ENCODE data around the gene SERPINE3.

Gene SERPINE3

DNA sequence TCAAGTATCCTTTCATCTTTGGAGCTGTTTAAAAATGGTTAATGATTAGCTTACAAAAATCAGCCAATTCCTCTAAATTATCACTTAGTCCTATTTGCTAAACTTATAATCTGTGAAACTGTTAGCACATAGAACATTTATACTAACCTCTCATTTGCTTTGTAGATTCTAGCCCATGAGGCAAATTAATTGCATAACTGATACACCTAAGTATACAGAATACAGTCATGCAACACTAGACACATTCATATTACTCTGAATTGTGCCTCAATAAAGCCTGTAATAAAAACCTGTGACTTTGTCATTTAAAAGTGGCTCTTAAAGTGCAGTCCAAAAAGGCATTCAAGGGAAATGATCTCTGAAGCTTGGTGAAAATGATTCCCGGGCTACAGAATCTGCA is 21.0 kb downstream of the SERPINE3 start:
- Histone ChIP-seq H3K27me3 (no peaks in the 10 kb centered on the region), H3K4me1 (no peaks in the 10 kb centered on the region), H3K27ac (no peak overlapping the region), H3K36me3 (peaks cover 19 to 38% (median 21%) of the 10 kb centered on the region in 3 donors), H3K9me3 (no peaks in the 10 kb centered on the region), H3K4me3 (no peak overlapping the region)
- TF ChIP-seq, protein P1, sequence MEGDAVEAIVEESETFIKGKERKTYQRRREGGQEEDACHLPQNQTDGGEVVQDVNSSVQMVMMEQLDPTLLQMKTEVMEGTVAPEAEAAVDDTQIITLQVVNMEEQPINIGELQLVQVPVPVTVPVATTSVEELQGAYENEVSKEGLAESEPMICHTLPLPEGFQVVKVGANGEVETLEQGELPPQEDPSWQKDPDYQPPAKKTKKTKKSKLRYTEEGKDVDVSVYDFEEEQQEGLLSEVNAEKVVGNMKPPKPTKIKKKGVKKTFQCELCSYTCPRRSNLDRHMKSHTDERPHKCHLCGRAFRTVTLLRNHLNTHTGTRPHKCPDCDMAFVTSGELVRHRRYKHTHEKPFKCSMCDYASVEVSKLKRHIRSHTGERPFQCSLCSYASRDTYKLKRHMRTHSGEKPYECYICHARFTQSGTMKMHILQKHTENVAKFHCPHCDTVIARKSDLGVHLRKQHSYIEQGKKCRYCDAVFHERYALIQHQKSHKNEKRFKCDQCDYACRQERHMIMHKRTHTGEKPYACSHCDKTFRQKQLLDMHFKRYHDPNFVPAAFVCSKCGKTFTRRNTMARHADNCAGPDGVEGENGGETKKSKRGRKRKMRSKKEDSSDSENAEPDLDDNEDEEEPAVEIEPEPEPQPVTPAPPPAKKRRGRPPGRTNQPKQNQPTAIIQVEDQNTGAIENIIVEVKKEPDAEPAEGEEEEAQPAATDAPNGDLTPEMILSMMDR (IDR thresholded peaks at IDR 0.05) = no peak
- intact Hi-C loops (cut with DNase I; ENCODE audit: low total_unique reads) = no loop called here
- no peak for DNase-seq

DNA sequence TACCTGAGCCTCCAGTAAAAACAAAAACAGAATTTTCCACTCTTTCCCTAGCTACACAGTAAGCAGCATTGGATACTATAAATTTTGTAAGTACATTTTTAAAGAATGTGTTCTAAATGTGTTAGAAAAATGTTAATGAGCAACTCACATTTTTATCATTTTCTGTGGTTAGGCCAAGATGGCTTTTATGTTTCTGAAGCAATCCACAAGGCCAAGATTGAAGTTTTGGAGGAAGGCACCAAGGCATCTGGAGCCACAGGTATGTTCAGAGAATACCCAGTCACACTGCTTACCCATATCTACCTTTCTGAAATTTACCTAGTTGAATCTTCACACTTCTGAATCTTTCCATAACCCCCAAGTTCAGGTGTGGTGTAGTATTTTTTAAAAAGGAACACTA is 21.6 kb downstream of the SERPINE3 start:
- no peak for DNase-seq
- Histone ChIP-seq H3K4me1 (no peaks in the 10 kb centered on the region), H3K36me3 (peaks cover 19 to 39% (median 21%) of the 10 kb centered on the region in 3 donors), H3K9me3 (no peaks in the 10 kb centered on the region), H3K4me3 (no peak overlapping the region), H3K27me3 (no peaks in the 10 kb centered on the region), H3K27ac (no peak overlapping the region)
- intact Hi-C loops (cut with DNase I; ENCODE audit: low total_unique reads) = no loop called here
- TF ChIP-seq, protein P1 (IDR thresholded peaks at IDR 0.05) = no peak

DNA sequence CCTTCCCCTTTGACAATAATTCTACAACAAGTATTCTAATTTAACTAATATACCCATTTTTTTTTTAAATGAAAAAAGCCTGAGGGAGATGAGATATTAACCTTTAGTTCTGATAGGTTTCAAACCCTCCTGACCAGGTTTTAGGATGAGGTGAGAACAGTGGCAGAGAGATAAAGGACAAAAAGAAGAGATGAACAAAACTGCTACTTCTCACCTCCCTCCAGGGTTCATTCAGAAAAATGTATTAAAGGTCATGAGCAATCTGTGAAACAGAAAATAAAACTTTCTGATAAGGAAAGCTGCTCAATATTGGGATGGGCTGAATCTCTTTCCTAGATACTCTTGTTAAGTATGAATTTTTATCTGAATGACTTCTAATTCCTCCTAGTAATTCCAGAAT is 24.1 kb downstream of the SERPINE3 start:
- no peak for DNase-seq

DNA sequence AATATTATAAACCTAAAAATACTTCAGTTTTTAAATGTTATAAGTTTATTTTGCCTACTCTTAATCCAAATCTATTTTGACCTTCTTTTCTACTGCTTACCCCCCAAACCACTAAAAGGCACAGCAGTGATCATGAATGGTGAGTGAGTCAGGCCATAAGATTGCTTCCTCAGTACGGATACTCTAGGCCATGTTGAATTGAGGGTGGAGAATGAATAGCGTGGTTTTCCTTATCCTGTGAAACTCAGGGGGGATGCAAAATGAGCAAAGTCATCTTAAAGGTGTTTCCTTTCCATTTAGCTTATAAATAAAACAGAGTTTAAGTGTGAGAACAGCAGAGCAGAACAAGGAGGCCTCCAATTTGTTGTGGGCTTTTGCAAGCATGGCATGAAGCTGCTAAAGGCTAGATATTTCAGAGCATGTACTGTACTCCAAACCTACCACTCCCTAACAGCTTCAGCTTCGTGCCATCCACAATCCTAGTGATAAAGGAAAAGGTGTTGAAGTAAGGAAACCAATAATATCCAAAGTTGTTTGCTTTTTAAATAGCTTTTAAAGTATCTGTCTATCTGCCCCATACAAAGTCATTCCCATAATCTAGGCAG is 25.0 kb downstream of the SERPINE3 start:
- no peak for DNase-seq
- intact Hi-C loops (cut with DNase I; ENCODE audit: low total_unique reads) = no loop called here

More for the DNA sequence above, 24.1 kb downstream of the SERPINE3 start:
- H3K36me3 ChIP-seq = peaks cover 39 to 61% (median 41%) of the 10 kb centered on the region in 3 donors
- intact Hi-C loops (cut with DNase I; ENCODE audit: low total_unique reads) = no loop called here
- H3K27me3 ChIP-seq = no peaks in the 10 kb centered on the region
- TF ChIP-seq, protein P1 (IDR thresholded peaks at IDR 0.05) = no peak
- H3K9me3 ChIP-seq = no peaks in the 10 kb centered on the region
- no peak overlapping the region for H3K27ac ChIP-seq
- no peaks in the 10 kb centered on the region for H3K4me1 ChIP-seq
- H3K4me3 ChIP-seq = no peak overlapping the region

DNA sequence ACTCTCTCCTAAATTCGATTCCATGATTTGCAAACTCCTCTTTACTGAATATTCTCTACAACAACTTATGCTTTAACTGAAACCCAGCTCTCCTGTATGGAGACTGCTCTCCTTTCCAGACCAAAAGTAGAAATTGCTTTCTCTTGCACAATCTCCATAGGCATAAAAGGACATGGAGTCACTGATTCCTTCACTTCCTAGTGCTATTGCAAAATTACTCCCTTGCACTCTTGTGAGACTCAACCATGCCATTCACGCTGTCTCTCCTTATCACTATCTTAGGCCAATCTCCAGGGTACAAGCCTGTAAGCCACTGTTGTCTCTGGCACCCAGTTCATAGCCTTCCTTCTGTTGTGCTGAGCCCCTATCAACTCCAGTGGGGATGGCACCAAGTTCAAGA is 30.6 kb downstream of the SERPINE3 start:
- TF ChIP-seq, protein P1 (IDR thresholded peaks at IDR 0.05) = no peak
- no peak overlapping the region for H3K27ac ChIP-seq
- H3K9me3 ChIP-seq = no peaks in the 10 kb centered on the region
- peaks cover 44 to 71% (median 58%) of the 10 kb centered on the region in 3 donors for H3K36me3 ChIP-seq
- H3K4me3 ChIP-seq = no peak overlapping the region
- intact Hi-C loops (cut with DNase I; ENCODE audit: low total_unique reads) = no loop called here
- no peaks in the 10 kb centered on the region for H3K4me1 ChIP-seq
- no peak for DNase-seq
- H3K27me3 ChIP-seq = no peaks in the 10 kb centered on the region

More for the DNA sequence above, 25.0 kb downstream of the SERPINE3 start:
- TF ChIP-seq, protein P1 (IDR thresholded peaks at IDR 0.05) = no peak
- no peak overlapping the region for H3K27ac ChIP-seq
- H3K4me1 ChIP-seq = no peaks in the 10 kb centered on the region
- H3K9me3 ChIP-seq = no peaks in the 10 kb centered on the region
- no peaks in the 10 kb centered on the region for H3K27me3 ChIP-seq
- H3K4me3 ChIP-seq = no peak overlapping the region
- peaks cover 41 to 68% (median 45%) of the 10 kb centered on the region in 3 donors for H3K36me3 ChIP-seq

Data from tibial artery (tissue), 4 donors.